Measurements from ENCODE around the gene NEGR1.
A peak's percentile ranks its signal among the peaks of the same experiment; 100 is the strongest.

The NEGR1 gene

GRCh38 chr1:71593523-71593922 is 688.8 kb downstream of the NEGR1 start:
- peak; percentile 42; the same call in 1 of the 2 replicates for TF ChIP-seq CTCF (IDR thresholded peaks at IDR 0.05)

- no peak for TF ChIP-seq CTCF (IDR thresholded peaks at IDR 0.05)
Observed at GRCh38 chr1:71592646-71593274, 689.6 kb downstream of the NEGR1 start.

- no peak for TF ChIP-seq CTCF (IDR thresholded peaks at IDR 0.05)
Observed at GRCh38 chr1:71589005-71589404, 693.3 kb downstream of the NEGR1 start.

GRCh38 chr1:71587961-71588360 is 694.4 kb downstream of the NEGR1 start:
- peak; percentile 61 for TF ChIP-seq CTCF (IDR thresholded peaks at IDR 0.05)

- no peak for TF ChIP-seq CTCF (IDR thresholded peaks at IDR 0.05)
Observed at GRCh38 chr1:71586030-71586429, 696.3 kb downstream of the NEGR1 start.

GRCh38 chr1:71583756-71584155 is 698.6 kb downstream of the NEGR1 start:
- no peak for TF ChIP-seq CTCF (IDR thresholded peaks at IDR 0.05)

- no peak for TF ChIP-seq CTCF (IDR thresholded peaks at IDR 0.05)
Observed at GRCh38 chr1:71582673-71583072, 699.7 kb downstream of the NEGR1 start.
